GM18951 (cell line): Measurements from ENCODE around the gene DNAJC27.

Experiments
- POLR2A ChIP-seq: IDR thresholded peaks from 4 replicates; pipeline ENCODE4 v1.6.1; 2011; ENCODE audit warnings: mild to moderate bottlenecking; ENCODE audit not compliant: insufficient read length, insufficient read depth; ENCODE audit errors: extremely low read depth
- in situ Hi-C: fragments of 300-500 bp; cut with MboI; formaldehyde crosslinking; loops from one replicate; pipeline ENCODE4 v1.12.0; 2022; ENCODE audit warnings: low sequenced_read_pairs, mixed read lengths, inconsistent platforms; ENCODE audit not compliant: unreplicated experiment

DNAJC27 gene

DNA sequence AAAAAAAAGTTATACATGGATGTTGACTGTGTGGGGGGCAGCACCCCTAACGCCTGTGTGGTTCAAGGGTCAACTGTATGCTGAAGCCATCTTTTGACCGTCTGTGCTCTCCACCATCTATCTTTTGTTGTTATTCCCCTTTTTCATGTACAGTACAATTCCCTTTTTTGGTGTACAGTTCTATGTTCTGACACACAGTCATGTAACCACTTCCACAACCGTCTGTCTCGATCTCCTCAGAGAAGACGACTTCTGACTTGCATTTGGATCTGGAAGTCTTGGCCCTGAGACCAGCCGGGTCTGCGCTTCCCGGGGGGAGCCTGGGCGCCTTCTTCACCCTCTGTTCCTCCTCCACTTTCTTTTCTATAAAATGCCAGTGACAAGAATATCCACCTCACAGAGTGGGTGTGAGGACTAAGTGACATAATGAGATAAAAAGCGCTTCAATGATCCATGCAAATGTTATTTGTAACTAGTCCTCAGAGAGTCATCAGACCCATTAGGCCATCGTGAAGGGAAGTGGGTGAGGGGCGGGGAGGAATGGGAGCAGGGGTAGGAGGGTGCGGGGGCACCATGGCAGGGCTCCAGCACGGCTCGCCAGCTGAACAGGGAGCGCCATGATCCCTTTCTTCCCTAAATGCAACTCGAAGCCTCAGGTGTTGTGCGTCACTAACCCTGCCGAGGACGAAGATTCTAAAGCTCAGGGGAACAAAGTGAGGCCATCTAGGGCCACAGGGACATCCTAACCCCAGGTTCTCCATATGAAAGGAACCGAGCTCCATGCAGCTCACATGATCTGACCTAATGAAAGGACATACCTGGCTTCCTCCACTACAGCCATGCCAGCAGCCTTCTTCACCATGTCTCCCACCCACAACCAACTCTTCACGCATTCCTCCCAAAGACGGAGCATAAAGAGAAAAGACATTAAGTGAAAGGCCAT is 68.3 kb downstream of the DNAJC27 start:
- in situ Hi-C loops, result no loop called here
- no peak for TF ChIP-seq POLR2A

DNA sequence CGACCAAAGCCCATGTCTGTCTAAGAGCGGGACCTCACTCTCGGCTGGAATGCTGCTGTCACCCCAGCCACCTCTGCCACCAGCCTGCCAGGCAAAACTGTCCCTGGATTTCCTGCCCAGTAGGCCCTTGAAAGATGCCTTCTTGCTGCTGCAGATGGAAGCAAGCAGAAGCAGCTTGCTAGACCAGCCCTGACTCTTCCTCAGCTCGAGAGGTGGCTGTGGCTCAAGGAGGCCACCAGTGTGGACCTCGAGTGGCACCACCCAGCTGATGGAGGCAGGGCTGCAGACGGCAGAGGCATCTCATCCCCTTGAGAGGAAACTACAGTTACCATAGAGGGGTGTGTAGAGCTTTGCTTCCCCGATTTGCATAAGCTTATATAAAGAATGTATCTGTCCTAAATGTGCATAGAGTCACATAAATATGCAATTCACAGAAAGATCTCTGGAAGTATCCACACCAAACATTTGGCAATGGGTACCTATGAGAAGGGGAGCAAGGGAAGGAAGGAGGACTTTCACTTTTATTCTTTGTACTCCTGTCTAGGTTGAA is 72.3 kb downstream of the DNAJC27 start:
- TF ChIP-seq POLR2A, result no peak
- in situ Hi-C loops, result no loop called here

DNA sequence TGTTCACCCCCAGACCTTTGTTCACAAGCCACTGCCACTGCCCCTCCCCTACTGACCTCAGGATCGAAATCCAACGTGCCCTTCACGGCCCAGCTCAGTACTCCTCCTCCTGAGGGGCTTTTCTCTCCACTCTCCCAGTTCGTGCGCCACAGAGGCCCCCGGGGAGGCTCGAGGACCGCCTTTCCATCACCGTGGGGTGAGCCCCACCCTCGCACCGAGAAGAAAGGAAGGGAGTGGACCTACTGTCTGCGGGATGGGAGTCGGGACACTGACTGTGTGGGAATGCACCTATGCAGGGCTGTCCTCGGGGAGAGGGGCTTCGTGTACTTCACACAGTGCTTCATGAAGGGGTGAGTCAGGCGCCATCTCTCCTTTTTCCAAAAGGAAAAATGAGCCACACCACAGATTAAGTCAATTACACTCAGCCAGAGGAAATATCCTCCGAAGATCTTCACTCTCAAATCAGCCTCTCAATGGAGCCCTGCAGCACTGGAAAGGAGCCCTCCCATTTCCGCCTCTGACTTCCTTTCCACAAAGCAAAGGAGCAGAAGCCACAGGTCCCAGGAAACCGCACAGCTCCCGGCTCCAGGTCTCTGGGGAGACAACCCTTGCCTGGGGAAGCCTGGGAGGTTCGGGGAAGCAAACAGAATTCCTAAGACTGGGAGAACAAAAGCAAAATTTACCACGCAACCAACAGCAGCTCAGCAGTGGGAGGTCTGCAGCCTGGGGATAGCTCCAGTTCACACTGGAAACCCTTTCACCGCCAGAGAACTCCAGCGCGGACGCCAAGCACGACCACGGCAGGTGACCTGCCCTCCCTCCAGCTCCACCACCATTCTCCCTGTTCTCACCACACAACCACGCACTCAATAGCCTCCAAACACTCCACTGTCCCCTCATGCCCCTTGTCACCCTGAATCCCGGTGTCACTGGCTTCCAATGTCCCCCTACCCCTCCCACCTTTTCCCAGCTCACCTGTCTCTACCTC is 73.3 kb downstream of the DNAJC27 start:
- in situ Hi-C loops, result no loop called here
- TF ChIP-seq POLR2A, result no peak

- in situ Hi-C loops, result no loop called here
- no peak for TF ChIP-seq POLR2A
Measured at GRCh38 chr2:24894750-24895149, 77.0 kb downstream of the DNAJC27 start.

GRCh38 chr2:24893934-24894333 is 77.8 kb downstream of the DNAJC27 start:
- in situ Hi-C loops, result no loop called here
- TF ChIP-seq POLR2A, result no peak
